ENCODE results near the gene LCN10.

Gene LCN10

GRCh38 chr9:136694872-136695247 is 47.9 kb downstream of the LCN10 start:
- Histone ChIP-seq H3K27ac (peak overlapping the region; percentile 99), H3K4me3 (ENCODE audit: low read depth, low read length) (no peak overlapping the region), H3K36me3 (no peaks in the 10 kb centered on the region)

GRCh38 chr9:136694163-136694871 is 48.4 kb downstream of the LCN10 start:
- DNase-seq, result peak; percentile 80
- Histone ChIP-seq H3K27me3 (ENCODE audit: insufficient read depth, low read depth, severe bottlenecking) (no peaks in the 10 kb centered on the region), H3K36me3 (no peaks in the 10 kb centered on the region), H3K9me3 (ENCODE audit: severe bottlenecking) (no peaks in the 10 kb centered on the region), H3K27ac (peak overlapping the region; percentile 99), H3K4me3 (ENCODE audit: low read depth, low read length) (no peak overlapping the region)
- peak; percentile 76 for TF ChIP-seq CTCF (IDR thresholded peaks at IDR 0.05; ENCODE audit: low read depth, low read length)

More at GRCh38 chr9:136694872-136695247, 47.9 kb downstream of the LCN10 start:
- DNase-seq, result no peak
- no peak for TF ChIP-seq CTCF (IDR thresholded peaks at IDR 0.05; ENCODE audit: low read depth, low read length)
- Histone ChIP-seq H3K9me3 (ENCODE audit: severe bottlenecking) (no peaks in the 10 kb centered on the region), H3K27me3 (ENCODE audit: insufficient read depth, low read depth, severe bottlenecking) (no peaks in the 10 kb centered on the region)

GRCh38 chr9:136693490-136694162 is 49.1 kb downstream of the LCN10 start:
- no peaks in the 10 kb centered on the region for H3K36me3 ChIP-seq
- H3K27ac ChIP-seq, result peak overlapping the region; percentile 99
- no peaks in the 10 kb centered on the region for H3K9me3 ChIP-seq (ENCODE audit: severe bottlenecking)
- DNase-seq, result no peak
- no peak for TF ChIP-seq CTCF (IDR thresholded peaks at IDR 0.05; ENCODE audit: low read depth, low read length)
- no peaks in the 10 kb centered on the region for H3K27me3 ChIP-seq (ENCODE audit: insufficient read depth, low read depth, severe bottlenecking)
- H3K4me3 ChIP-seq (ENCODE audit: low read depth, low read length), result no peak overlapping the region

- Histone ChIP-seq H3K27ac (peak overlapping the region; percentile 18; the same call in 1 of the 2 replicates), H3K27me3 (ENCODE audit: insufficient read depth, low read depth, severe bottlenecking) (no peaks in the 10 kb centered on the region), H3K4me3 (ENCODE audit: low read depth, low read length) (no peak overlapping the region), H3K9me3 (ENCODE audit: severe bottlenecking) (no peaks in the 10 kb centered on the region), H3K36me3 (no peaks in the 10 kb centered on the region)
- TF ChIP-seq CTCF (IDR thresholded peaks at IDR 0.05; ENCODE audit: low read depth, low read length), result no peak
- no peak for DNase-seq
These were observed 49.6 kb downstream of the LCN10 start for GRCh38 chr9:136693135-136693489.

- Histone ChIP-seq H3K27ac (peak overlapping the region; percentile 18; the same call in 1 of the 2 replicates), H3K4me3 (ENCODE audit: low read depth, low read length) (no peak overlapping the region), H3K9me3 (ENCODE audit: severe bottlenecking) (no peaks in the 10 kb centered on the region), H3K36me3 (no peaks in the 10 kb centered on the region), H3K27me3 (ENCODE audit: insufficient read depth, low read depth, severe bottlenecking) (no peaks in the 10 kb centered on the region)
- no peak for TF ChIP-seq CTCF (IDR thresholded peaks at IDR 0.05; ENCODE audit: low read depth, low read length)
- DNase-seq, result no peak
These were observed 50.3 kb downstream of the LCN10 start for GRCh38 chr9:136692185-136693134.
